ENCODE results near the gene ADK.

- TF ChIP-seq POLR2A (IDR thresholded peaks at IDR 0.05), result no peak
- TF ChIP-seq EP300 (IDR thresholded peaks at IDR 0.05), result no peak
These were observed 540.1 kb downstream of the ADK start for GRCh38 chr10:74691164-74691563.

Measured in stomach (tissue), 4 donors.